ENCODE measurements around the gene ATP2A1. TPM values are rescaled to one million over a fixed set of nuclear protein-coding genes. Genes with fewer than 3 reads are reported as not detected.

Gene ATP2A1
- total and polyA plus RNA-seq, 2 of the 8 experiments (the other 6 are each of a cell fraction or from before 2014, with no cell fraction given): 1.7 to 2.4 TPM

- H3K27ac ChIP-seq (ENCODE audit: low read depth, low read length): no peak overlapping the region
- H2BK5ac ChIP-seq (ENCODE audit: low read depth, low read length): no peak overlapping the region
- no peak overlapping the region for H3K23ac ChIP-seq (ENCODE audit: insufficient read length)
- no peak overlapping the region for H2BK12ac ChIP-seq (ENCODE audit: low read depth, low read length)
- H4K5ac ChIP-seq (ENCODE audit: insufficient read length, low read depth, low read length): no peak overlapping the region
- H3K79me2 ChIP-seq (ENCODE audit: control insufficient read depth in 1 of 2, insufficient read depth in 2 of 2, low read length in 2 of 2): no peaks in the 10 kb centered on the region
- H3K23me2 ChIP-seq (ENCODE audit: low read depth, low read length): peaks cover 13% of the 10 kb centered on the region
- DNase-seq (ENCODE audit: low read depth in 1 of 2, low spot score in 2 of 2) (no peak), FAIRE-seq (no peak)
- no peak overlapping the region for H3K4me2 ChIP-seq (ENCODE audit: insufficient read depth in 1 of 2, low read depth in 2 of 2, low read length in 2 of 2)
- WGBS, 2 experiments (ENCODE audit: extremely low coverage in 1 of 2, insufficient coverage in 1 of 2, insufficient read length in 1 of 2, insufficient replicate concordance in 2 of 2, low coverage in 1 of 2, low lambda C conversion rate in 2 of 2, missing lambda C conversion rate in 1 of 2): 89% methylated on average over 1 of the region's 1 CpG; no CpG with 5 or more reads in 1 of the 2 experiments
- no peak overlapping the region for H4K91ac ChIP-seq (replicated peaks; ENCODE audit: insufficient read length, low read length)
- ChIA-PET CTCF (ENCODE audit: partially characterized antibody) (interaction anchor here (0.8 to 1.5 kb wide), 5 partner anchors 11 to 55 kb away, joined by 3 to 5 read pairs (median 4); no protein-coding TSS in a partner anchor), POLR2A (ENCODE audit: partially characterized antibody) (interaction anchor here (2.0 to 3.7 kb wide), 2 partner anchors 8 to 89 kb away, joined by 6 to 23 read pairs; no protein-coding TSS in a partner anchor)
- H2BK120ac ChIP-seq (replicated peaks; ENCODE audit: low read depth, low read length): no peak overlapping the region
- no peak overlapping the region for H3K9ac ChIP-seq (replicated peaks in 1 of 4; ENCODE audit: extremely low read depth in 1 of 4, low read depth in 3 of 4, low read length in 3 of 4)
- no peak overlapping the region for H3K14ac ChIP-seq (ENCODE audit: insufficient read length)
- H2BK20ac ChIP-seq (ENCODE audit: low read length): no peak overlapping the region
- no peaks in the 10 kb centered on the region for H4K20me1 ChIP-seq (replicated peaks in 1 of 2; ENCODE audit: control insufficient read depth in 1 of 2, insufficient read depth in 2 of 2, low read length in 2 of 2)
- no peak overlapping the region for H3K4me3 ChIP-seq (ENCODE audit: extremely low read depth in 1 of 4, insufficient read depth in 2 of 4, low read depth in 3 of 4, low read length in 4 of 4)
- H2AFZ ChIP-seq (ENCODE audit: low read length): no peak overlapping the region
- H3K36me3 ChIP-seq (ENCODE audit: control insufficient read depth in 2 of 4, insufficient read depth in 4 of 4, low read length in 3 of 4): no peaks in the 10 kb centered on the region
- H3K4ac ChIP-seq (replicated peaks; ENCODE audit: insufficient read length, low read depth, low read length): no peak overlapping the region
- no peak for TF ChIP-seq JUND (IDR thresholded peaks at IDR 0.05; ENCODE audit: low read length)
- no peak for TF ChIP-seq NRF1 (IDR thresholded peaks at IDR 0.05; ENCODE audit: low read depth, low read length)
- no peak for TF ChIP-seq CHD1 (IDR thresholded peaks at IDR 0.05; ENCODE audit: low read depth, low read length)
- no peak for TF ChIP-seq POLR2AphosphoS5 (IDR thresholded peaks at IDR 0.05; ENCODE audit: low read depth, low read length)
- no peak for TF ChIP-seq SP2 (IDR thresholded peaks at IDR 0.05; ENCODE audit: low read length)
- TF ChIP-seq SIX5 (IDR thresholded peaks at IDR 0.05; ENCODE audit: low read depth, low read length): no peak
- no peak overlapping the region for H3K18ac ChIP-seq (ENCODE audit: extremely low read depth, low read length)
- no peaks in the 10 kb centered on the region for H3K9me3 ChIP-seq (ENCODE audit: insufficient read depth in 2 of 2, low read depth in 1 of 2, low read length in 1 of 2)
- peaks cover 0 to 6% (median 0%) of the 10 kb centered on the region in 4 experiments; a peak in 3 of 7 replicates for H3K4me1 ChIP-seq (replicated peaks in 1 of 4; ENCODE audit: control insufficient read depth in 3 of 4, insufficient read depth in 4 of 4, low read length in 3 of 4)
- H3K79me1 ChIP-seq (ENCODE audit: low read depth, low read length): no peaks in the 10 kb centered on the region
- no peak overlapping the region for H4K8ac ChIP-seq (ENCODE audit: extremely low read depth, insufficient read depth, low read length)
- no peak overlapping the region for H3K56ac ChIP-seq (replicated peaks; ENCODE audit: insufficient read length, low read depth, low read length)
- no peak overlapping the region for H2BK15ac ChIP-seq (ENCODE audit: low read length)
- no peaks in the 10 kb centered on the region for H3K27me3 ChIP-seq (replicated peaks in 1 of 4; ENCODE audit: control insufficient read depth in 3 of 4, extremely low read depth in 1 of 4, insufficient read depth in 3 of 4, low read length in 3 of 4)
- no peak overlapping the region for H2AK5ac ChIP-seq (ENCODE audit: low read depth, low read length)
Measured at GRCh38 chr16:28927815-28928214, 49.5 kb downstream of the ATP2A1 start.

Measured in H1 (cell line).